B cell (primary cell): ENCODE data around the gene RIPK3. TPM values are rescaled to one million over a fixed set of nuclear protein-coding genes. Genes with fewer than 3 reads are reported as not detected.

Source experiments
- ATAC-seq: fragments of 200-7000 bp; cut with Tn5 transposase; one replicate; pipeline ENCODE4 v1.10.0; 2021; ENCODE audit warnings: low read depth, mild to moderate bottlenecking, moderate number of reproducible peaks, moderate library complexity
- CTCF ChIA-PET: fragments of 350-600 bp; sonication (Branson Sonifier 250); formaldehyde crosslinking; loops from one replicate; lab custom pipeline; 2021; ENCODE audit warnings: antibody characterized with exemption, inconsistent platforms; lab: Charles Lee
- POLR2A ChIA-PET: fragments of 350-600 bp; sonication (Branson Sonifier 250); formaldehyde crosslinking; loops from one replicate; lab custom pipeline; 2021; ENCODE audit warnings: antibody characterized with exemption; lab: Charles Lee
- DNase-seq: peaks from one replicate; pipeline ENCODE4 v3.0.0; 2013
- H2AFZ ChIP-seq: 2 replicates; pipeline ENCODE4 v1.6.1; 2012; ENCODE audit warnings: mild to moderate bottlenecking, low read depth, low read length; ENCODE audit not compliant: insufficient read depth, poor library complexity, severe bottlenecking
- H3K27ac ChIP-seq, 2 donors: 1 replicate in 1 of 2; 2 replicates in 1 of 2; pipeline ENCODE4 v1.5.1; 2012 to 2013; ENCODE audit warnings: low read length in 2 of 2, mild to moderate bottlenecking in 2 of 2, moderate library complexity in 1 of 2
- H3K27me3 ChIP-seq, 4 experiments: fragments of 200-600 bp in 1 of 4; sonication (generic) in 1 of 4; replicated peaks in 1 of 4; 1 replicate in 2 of 4; 2 replicates in 2 of 4; pipeline versions ENCODE4 v1.6.1 to v1.7.0; 2013 to 2016; ENCODE audit warnings: low read length in 3 of 4, mild to moderate bottlenecking in 2 of 4, mixed read lengths in 1 of 4, moderate library complexity in 1 of 4; ENCODE audit not compliant: insufficient read depth in 4 of 4, control insufficient read depth in 3 of 4; ENCODE audit errors: control extremely low read depth in 1 of 4
- H3K36me3 ChIP-seq, 2 experiments: replicated peaks in 1 of 2; 1 replicate in 1 of 2; 2 replicates in 1 of 2; pipeline versions ENCODE4 v1.6.1 to v1.7.1; 2013; ENCODE audit warnings: low read length in 1 of 2; ENCODE audit not compliant: insufficient read depth in 2 of 2, control insufficient read depth in 1 of 2; ENCODE audit errors: control extremely low read depth in 1 of 2, extremely low read depth in 1 of 2
- H3K4me1 ChIP-seq, 2 donors: fragments of 200-600 bp in 1 of 2; sonication (generic) in 1 of 2; 1 replicate in 1 of 2; 2 replicates in 1 of 2; pipeline versions ENCODE4 v1.5.1 to v1.6.1; 2013 to 2017; ENCODE audit warnings: low read length in 2 of 2; ENCODE audit not compliant: control insufficient read depth in 2 of 2, insufficient read depth in 2 of 2
- H3K4me2 ChIP-seq: replicated peaks from 2 replicates; pipeline ENCODE3; 2012; ENCODE audit warnings: mild to moderate bottlenecking, low read depth, low read length; ENCODE audit not compliant: poor library complexity, severe bottlenecking
- H3K4me3 ChIP-seq, 5 experiments: fragments of 200-600 bp in 1 of 5; sonication (generic) in 1 of 5; 1 replicate in 3 of 5; 2 replicates in 2 of 5; pipeline versions ENCODE4 v1.5.1 to v1.7.0; 2011 to 2016; ENCODE audit warnings: low read length in 4 of 5, mild to moderate bottlenecking in 4 of 5, low read depth in 2 of 5, control low read depth in 1 of 5, moderate library complexity in 1 of 5; ENCODE audit not compliant: insufficient read depth in 1 of 5; ENCODE audit errors: control extremely low read depth in 1 of 5, extremely low read depth in 1 of 5
- H3K79me2 ChIP-seq: fragments of 200-600 bp; sonication (generic); one replicate; pipeline ENCODE4 v1.6.0; 2016; ENCODE audit warnings: low read length; ENCODE audit not compliant: control insufficient read depth, insufficient read depth
- H3K9ac ChIP-seq: fragments of 200-600 bp; sonication (generic); 2 replicates; pipeline ENCODE4 v1.6.1; 2017; ENCODE audit warnings: mild to moderate bottlenecking, low read length, moderate library complexity
- H3K9me3 ChIP-seq, 3 donors: one replicate each; pipeline versions ENCODE4 v1.6.1 to v1.7.1; 2013; ENCODE audit warnings: low read length in 2 of 3; ENCODE audit not compliant: control insufficient read depth in 2 of 3, insufficient read depth in 1 of 3; ENCODE audit errors: control extremely low read depth in 1 of 3
- H4K20me1 ChIP-seq: 2 replicates; pipeline ENCODE4 v1.6.0; 2012; ENCODE audit warnings: mild to moderate bottlenecking, low read length; ENCODE audit not compliant: insufficient read depth, control insufficient read depth, poor library complexity, severe bottlenecking
- H3K27ac Mint-ChIP-seq: one replicate; pipeline ENCODE4 v1.8.0; 2021; ENCODE audit warnings: mixed read lengths
- H3K27me3 Mint-ChIP-seq: one replicate; pipeline ENCODE4 v1.8.0; 2021; ENCODE audit warnings: mixed read lengths
- H3K4me1 Mint-ChIP-seq: one replicate; pipeline ENCODE4 v1.8.0; 2021; ENCODE audit warnings: mixed read lengths
- H3K4me3 Mint-ChIP-seq: one replicate; pipeline ENCODE4 v1.8.0; 2021; ENCODE audit warnings: mixed read lengths
- H3K9me3 Mint-ChIP-seq: one replicate; pipeline ENCODE4 v1.8.0; 2022; ENCODE audit warnings: mixed read lengths; ENCODE audit not compliant: insufficient read depth
- CTCF ChIP-seq: fragments of 200-600 bp; IDR thresholded peaks from one replicate; pipeline ENCODE4 v1.8.0; 2022; ENCODE audit warnings: antibody characterized with exemption, mild to moderate bottlenecking
- EZH2 ChIP-seq: IDR thresholded peaks from 2 replicates; pipeline ENCODE4 v1.6.1; 2012; ENCODE audit warnings: borderline replicate concordance, low read depth, mild to moderate bottlenecking, moderate library complexity, low read length; ENCODE audit not compliant: insufficient read depth, poor library complexity, severe bottlenecking
- WGBS: methylation state at CpG from one replicate; pipeline ENCODE4 v1.1.5; 2013; ENCODE audit warnings: missing lambda C conversion rate; ENCODE audit not compliant: insufficient coverage; 5-methylcytosine and 5-hydroxymethylcytosine counted together
- intact Hi-C: fragments of 100-400 bp; cut with micrococcal nuclease; formaldehyde crosslinking; loops from one replicate; pipeline ENCODE4 v1.10.0; 2022
- polyA plus RNA-seq: library from polyadenylated mRNA; depleted of rRNA; stranded (reverse); fragments of >200 nt; gene quantifications from 2 replicates; pipeline ENCODE4 v1.2.3, GENCODE V29; 2012
- total RNA-seq, 2 donors: library from RNA; stranded (reverse); fragments of 120-200 nt in 1 of 2; gene quantifications; 1 replicate in 1 of 2; 2 replicates in 1 of 2; pipeline versions ENCODE4 v1.2.3 to v1.2.4, GENCODE V29; 2013 to 2022

The RIPK3 gene
- total and polyA plus RNA-seq, 2 donors (not counting 1 experiment from before 2014, with no cell fraction given): 65.5 to 77.6 TPM

- no peak for DNase-seq
- no peaks in the 10 kb centered on the region for H3K9me3 ChIP-seq
- intact Hi-C loops: no loop called here
- Mint-ChIP-seq H3K9me3 (no peaks in the 10 kb centered on the region), H3K27ac (no peak overlapping the region), H3K4me1 (peaks cover 9% of the 10 kb centered on the region), H3K27me3 (peaks cover 11% of the 10 kb centered on the region), H3K4me3 (no peak overlapping the region)
- peaks cover 5 to 9% of the 10 kb centered on the region in 2 donors for H3K4me1 ChIP-seq
- H2AFZ ChIP-seq: no peak overlapping the region
- no peak overlapping the region for H3K27ac ChIP-seq
- H3K9ac ChIP-seq: no peak overlapping the region
- POLR2A ChIA-PET: no interaction called here
- H3K4me3 ChIP-seq: no peak overlapping the region
- no peak for TF ChIP-seq CTCF
- TF ChIP-seq EZH2: no peak
- H3K79me2 ChIP-seq: no peaks in the 10 kb centered on the region
- CTCF ChIA-PET: interaction anchor here (1.4 to 9.1 kb wide), 4 partner anchors 10 to 108 kb away, joined by 5 to 65 read pairs (median 10); partner anchors contain the start of genes CIDEB, LTB4R and LTB4R2
- no peaks in the 10 kb centered on the region for H3K36me3 ChIP-seq
- 88% methylated on average over 3 of the region's 3 CpGs for WGBS
- ATAC-seq: no peak
- H3K4me2 ChIP-seq: no peak overlapping the region
- peaks cover 0 to 6% (median 0%) of the 10 kb centered on the region in 4 experiments for H3K27me3 ChIP-seq
- no peaks in the 10 kb centered on the region for H4K20me1 ChIP-seq
Observed at GRCh38 chr14:24323341-24323740, 16.4 kb downstream of the RIPK3 start.

DNA sequence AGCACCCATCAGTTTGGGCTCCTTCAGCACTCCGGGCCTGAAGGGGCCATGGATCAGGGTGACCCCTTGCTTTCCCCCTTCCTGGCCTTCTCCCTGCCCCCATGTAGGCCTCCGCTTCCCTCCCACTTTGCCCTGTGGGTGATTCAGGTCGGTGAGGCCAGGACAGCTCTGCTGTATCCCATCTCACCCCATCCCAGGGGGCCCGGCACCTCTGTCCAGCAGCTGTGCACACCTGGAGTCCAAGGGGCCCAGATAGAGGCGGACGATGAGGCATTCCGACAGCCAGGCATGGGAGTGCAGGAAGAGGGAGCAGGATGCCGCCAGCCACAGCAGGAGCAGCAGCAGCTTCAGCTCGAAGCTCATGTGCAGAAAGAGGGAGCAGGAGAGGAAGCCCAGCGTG is 17.1 kb downstream of the RIPK3 start:
- ChIA-PET CTCF (interaction anchor here (1.4 to 9.1 kb wide), 3 partner anchors 11 to 15 kb away, joined by 5 to 65 read pairs (median 7); partner anchors contain the start of genes CIDEB, LTB4R and LTB4R2), POLR2A (no interaction called here)
- Mint-ChIP-seq H3K4me3 (no peak overlapping the region), H3K9me3 (no peaks in the 10 kb centered on the region), H3K27me3 (peaks cover 11% of the 10 kb centered on the region), H3K4me1 (peaks cover 7% of the 10 kb centered on the region), H3K27ac (no peak overlapping the region)
- intact Hi-C loops: no loop called here
- Histone ChIP-seq H3K27me3 (peaks cover 0 to 6% (median 0%) of the 10 kb centered on the region in 4 experiments), H3K9ac (no peak overlapping the region), H3K27ac (no peak overlapping the region), H3K4me2 (no peak overlapping the region), H2AFZ (no peak overlapping the region), H3K9me3 (no peaks in the 10 kb centered on the region), H3K36me3 (no peaks in the 10 kb centered on the region), H3K79me2 (no peaks in the 10 kb centered on the region), H3K4me1 (peaks cover 5 to 6% of the 10 kb centered on the region in 2 donors), H4K20me1 (no peaks in the 10 kb centered on the region), H3K4me3 (no peak overlapping the region)
- TF ChIP-seq CTCF (no peak), EZH2 (no peak)
- DNase-seq: no peak
- WGBS: 89% methylated on average over 10 of the region's 10 CpGs
- no peak for ATAC-seq
